ENCODE results near the gene TINAG. TPM values are rescaled to one million over a fixed set of nuclear protein-coding genes. Genes with fewer than 3 reads are reported as not detected.
"Not testable (repeated sequence)": the region's sequence is repeated elsewhere in the genome, so short reads cannot be mapped to it uniquely, and the experiment has no call there.

TINAG gene
- total RNA-seq, 2 experiments from 2014 or later = not detected

DNA sequence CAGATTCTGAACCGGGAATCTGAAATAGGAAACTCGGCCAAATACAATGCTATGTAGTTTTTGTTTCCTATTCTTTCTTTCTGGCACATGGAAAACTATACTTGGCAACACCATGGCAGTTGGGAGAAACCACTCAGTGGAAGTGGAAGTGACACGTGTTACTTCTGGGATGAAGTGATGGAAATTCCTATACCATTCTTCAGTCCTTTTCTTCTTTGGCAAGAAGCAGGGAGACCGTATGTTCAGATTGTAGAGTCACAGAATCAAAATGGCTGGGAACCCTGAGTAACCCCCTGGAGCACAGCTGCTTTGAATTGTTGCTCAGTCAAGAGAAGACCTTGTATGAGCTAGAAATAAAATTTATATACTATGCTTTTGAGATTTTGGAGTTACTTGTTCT lies 18.8 kb upstream of the TINAG start:
- no peak overlapping the region for H3K4me3 Mint-ChIP-seq
- peaks cover 3% of the 10 kb centered on the region for H3K9me3 Mint-ChIP-seq
- H3K4me1 Mint-ChIP-seq = peaks cover 9% of the 10 kb centered on the region
- no peaks in the 10 kb centered on the region for H3K36me3 Mint-ChIP-seq
- DNase-seq = no peak
- H3K27ac Mint-ChIP-seq = no peak overlapping the region
- H3K27me3 Mint-ChIP-seq = no peaks in the 10 kb centered on the region

GRCh38 chr6:54291146-54291545 lies 17.1 kb upstream of the TINAG start:
- H3K36me3 Mint-ChIP-seq = no peaks in the 10 kb centered on the region
- DNase-seq = no peak
- H3K9me3 Mint-ChIP-seq = peaks cover 6% of the 10 kb centered on the region
- H3K27me3 Mint-ChIP-seq = no peaks in the 10 kb centered on the region
- H3K27ac Mint-ChIP-seq = peak overlapping the region; percentile 50
- no peak overlapping the region for H3K4me3 Mint-ChIP-seq
- H3K4me1 Mint-ChIP-seq = peaks cover 9% of the 10 kb centered on the region

DNA sequence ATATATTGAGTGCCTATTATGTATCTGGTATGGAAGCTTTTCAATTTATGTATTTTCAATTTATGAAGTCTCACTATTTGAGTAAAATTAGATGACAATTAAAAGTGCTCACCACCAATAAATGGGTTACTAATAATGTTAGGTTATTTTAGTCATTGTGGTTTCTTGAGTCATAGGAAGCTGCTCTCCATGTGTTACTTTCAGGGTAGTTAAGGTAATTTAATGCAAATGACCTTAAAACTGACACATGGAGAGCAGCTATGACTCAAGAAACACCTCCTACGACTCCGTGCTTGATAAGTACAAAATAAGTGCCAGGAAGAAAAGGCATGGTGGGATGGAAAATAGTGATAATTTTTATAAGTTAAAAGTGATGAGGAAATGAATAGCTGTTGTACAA lies 16.5 kb upstream of the TINAG start:
- no peak overlapping the region for H3K27ac Mint-ChIP-seq
- H3K9me3 Mint-ChIP-seq = peaks cover 6% of the 10 kb centered on the region

DNA sequence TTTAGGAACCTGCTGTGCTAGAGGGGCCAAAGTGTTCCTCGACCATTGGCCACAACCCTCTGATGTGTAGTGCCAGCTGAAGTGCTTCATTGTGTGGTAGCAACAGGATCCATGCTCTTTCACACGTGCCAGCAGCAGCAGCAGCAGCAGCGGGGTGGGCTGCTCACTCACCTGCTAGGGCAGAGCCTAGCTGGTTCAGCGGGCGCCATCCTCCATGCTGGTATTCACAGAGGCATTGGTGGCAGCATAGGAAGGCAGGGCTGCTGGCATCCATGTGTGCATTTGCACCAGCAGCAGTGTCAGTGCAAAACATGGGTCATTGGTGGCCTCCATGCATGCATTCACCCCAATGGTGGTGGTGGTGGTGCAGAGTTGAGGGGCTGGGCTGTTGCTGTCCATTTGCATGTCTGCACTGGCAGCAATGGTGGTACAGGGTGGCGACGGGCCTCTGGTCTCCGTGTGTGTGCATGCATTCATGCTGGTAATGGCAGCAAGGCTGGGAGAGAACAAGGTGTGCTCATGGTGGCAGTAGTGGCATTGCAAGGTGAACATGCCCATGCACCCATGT lies 13.2 kb upstream of the TINAG start:
- H3K4me3 Mint-ChIP-seq = no peak overlapping the region
- no peaks in the 10 kb centered on the region for H3K27me3 Mint-ChIP-seq
- peaks cover 4% of the 10 kb centered on the region for H3K9me3 Mint-ChIP-seq
- no peak for DNase-seq
- no peak overlapping the region for H3K27ac Mint-ChIP-seq
- H3K36me3 Mint-ChIP-seq = no peaks in the 10 kb centered on the region
- peaks cover 9% of the 10 kb centered on the region for H3K4me1 Mint-ChIP-seq

More for the DNA sequence above, 16.5 kb upstream of the TINAG start:
- H3K4me1 Mint-ChIP-seq = peaks cover 9% of the 10 kb centered on the region
- no peak overlapping the region for H3K4me3 Mint-ChIP-seq
- no peak for DNase-seq
- H3K27me3 Mint-ChIP-seq = no peaks in the 10 kb centered on the region
- H3K36me3 Mint-ChIP-seq = no peaks in the 10 kb centered on the region

GRCh38 chr6:54299542-54300269 lies 8.5 kb upstream of the TINAG start:
- no peaks in the 10 kb centered on the region for H3K4me1 Mint-ChIP-seq
- H3K27me3 Mint-ChIP-seq = no peaks in the 10 kb centered on the region
- no peak overlapping the region for H3K27ac Mint-ChIP-seq
- no peak overlapping the region for H3K4me3 Mint-ChIP-seq
- peaks cover 5% of the 10 kb centered on the region for H3K9me3 Mint-ChIP-seq
- H3K36me3 Mint-ChIP-seq = no peaks in the 10 kb centered on the region
- DNase-seq = no peak

- Mint-ChIP-seq H3K4me3 (no peak overlapping the region), H3K27ac (no peak overlapping the region)
- DNase-seq = no peak
These were observed 6.5 kb upstream of the TINAG start for GRCh38 chr6:54301770-54302169.

DNA sequence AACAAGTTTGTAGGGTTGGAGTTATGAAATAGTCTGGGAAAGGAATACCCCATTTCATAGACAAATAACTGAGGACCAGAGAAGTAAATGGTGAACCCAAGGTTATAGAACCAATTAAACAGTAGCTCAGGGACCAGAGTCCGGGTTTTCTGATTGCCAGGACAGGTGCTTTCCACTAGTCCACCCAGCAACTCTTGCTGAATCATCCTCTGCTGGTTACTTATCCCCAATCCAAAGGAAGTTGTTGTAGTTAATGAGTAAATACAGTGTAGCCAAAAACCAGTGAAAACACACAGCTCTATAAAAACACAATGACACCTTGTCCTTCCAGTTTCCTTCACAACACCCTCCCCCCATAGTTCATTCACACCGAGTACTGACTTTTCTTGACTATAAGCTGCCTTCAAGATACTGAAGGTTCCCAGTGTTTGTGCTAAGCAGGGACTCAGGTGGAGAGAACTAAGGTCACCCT lies 766 bp upstream of the TINAG start:
- DNase-seq = no peak
- no peak overlapping the region for H3K4me3 Mint-ChIP-seq
- H3K27me3 Mint-ChIP-seq = no peaks in the 10 kb centered on the region
- peaks cover 9% of the 10 kb centered on the region for H3K9me3 Mint-ChIP-seq
- no peaks in the 10 kb centered on the region for H3K4me1 Mint-ChIP-seq
- H3K27ac Mint-ChIP-seq = no peak overlapping the region
- no peaks in the 10 kb centered on the region for H3K36me3 Mint-ChIP-seq

More at GRCh38 chr6:54301770-54302169, 6.5 kb upstream of the TINAG start:
- H3K36me3 Mint-ChIP-seq = no peaks in the 10 kb centered on the region
- peaks cover 2% of the 10 kb centered on the region for H3K9me3 Mint-ChIP-seq
- no peaks in the 10 kb centered on the region for H3K27me3 Mint-ChIP-seq
- H3K4me1 Mint-ChIP-seq = no peaks in the 10 kb centered on the region

DNA sequence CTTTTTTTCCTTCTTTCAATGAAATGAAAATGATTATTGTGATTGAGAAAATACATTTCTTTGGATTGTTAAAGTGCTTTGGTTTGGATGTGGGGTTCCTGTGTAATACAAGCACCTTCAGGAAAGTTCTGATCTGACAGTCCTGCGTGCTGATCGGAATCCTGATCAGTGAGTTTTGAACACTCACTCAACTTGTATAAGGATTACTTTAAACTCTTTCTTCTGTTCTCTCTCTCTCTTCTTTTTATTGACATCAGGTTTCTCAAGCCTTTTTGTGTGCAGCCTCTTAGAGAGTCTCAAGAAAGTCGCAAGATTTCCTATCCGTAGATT lies 710 bp downstream of the TINAG start:
- DNase-seq = no peak
- H3K36me3 Mint-ChIP-seq = no peaks in the 10 kb centered on the region
- H3K27me3 Mint-ChIP-seq = no peaks in the 10 kb centered on the region
- no peak overlapping the region for H3K27ac Mint-ChIP-seq
- H3K4me1 Mint-ChIP-seq = no peaks in the 10 kb centered on the region
- peaks cover 9% of the 10 kb centered on the region for H3K9me3 Mint-ChIP-seq
- no peak overlapping the region for H3K4me3 Mint-ChIP-seq

GRCh38 chr6:54310377-54311152 lies 2.3 kb downstream of the TINAG start:
- DNase-seq = no peak
- no peaks in the 10 kb centered on the region for H3K4me1 Mint-ChIP-seq
- H3K36me3 Mint-ChIP-seq = no peaks in the 10 kb centered on the region
- H3K27ac Mint-ChIP-seq = no peak overlapping the region
- no peaks in the 10 kb centered on the region for H3K27me3 Mint-ChIP-seq
- H3K4me3 Mint-ChIP-seq = no peak overlapping the region
- peaks cover 9% of the 10 kb centered on the region for H3K9me3 Mint-ChIP-seq

- no peaks in the 10 kb centered on the region for H3K36me3 Mint-ChIP-seq
- no peak overlapping the region for H3K27ac Mint-ChIP-seq
- no peaks in the 10 kb centered on the region for H3K27me3 Mint-ChIP-seq
- H3K4me3 Mint-ChIP-seq = no peak overlapping the region
- peaks cover 6% of the 10 kb centered on the region for H3K9me3 Mint-ChIP-seq
- no peak for DNase-seq
- no peaks in the 10 kb centered on the region for H3K4me1 Mint-ChIP-seq
These were observed 7.4 kb downstream of the TINAG start for GRCh38 chr6:54315656-54316055.

GRCh38 chr6:54320871-54321270 lies 12.6 kb downstream of the TINAG start:
- Mint-ChIP-seq H3K4me1 (no peaks in the 10 kb centered on the region), H3K27me3 (no peaks in the 10 kb centered on the region), H3K36me3 (no peaks in the 10 kb centered on the region), H3K9me3 (no peaks in the 10 kb centered on the region), H3K4me3 (no peak overlapping the region), H3K27ac (no peak overlapping the region)
- DNase-seq = no peak

- H3K36me3 Mint-ChIP-seq = no peaks in the 10 kb centered on the region
- H3K27me3 Mint-ChIP-seq = no peaks in the 10 kb centered on the region
- H3K4me1 Mint-ChIP-seq = no peaks in the 10 kb centered on the region
- DNase-seq = no peak
- peaks cover 18% of the 10 kb centered on the region for H3K9me3 Mint-ChIP-seq
- no peak overlapping the region for H3K4me3 Mint-ChIP-seq
- H3K27ac Mint-ChIP-seq = no peak overlapping the region
These were observed 19.4 kb downstream of the TINAG start for GRCh38 chr6:54327631-54328030.

DNA sequence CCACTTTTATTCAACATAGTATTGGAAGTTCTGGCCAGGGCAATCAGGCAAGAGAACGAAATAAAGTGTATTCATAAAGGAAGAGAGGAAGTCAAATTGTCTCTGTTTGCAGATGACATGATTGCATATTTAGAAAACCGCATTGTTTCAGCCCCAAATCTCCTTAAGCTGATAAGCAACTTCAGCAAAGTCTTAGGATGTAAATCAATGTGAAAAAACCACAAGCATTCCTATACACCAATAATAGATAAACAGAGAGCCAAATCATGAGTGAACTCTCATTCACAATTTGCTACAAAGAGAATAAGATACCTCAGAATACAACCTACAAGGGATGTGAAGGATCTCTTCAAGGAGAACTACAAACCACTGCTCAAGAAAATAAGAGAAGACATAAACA lies 23.3 kb downstream of the TINAG start:
- not testable (repeated sequence) for H3K27me3 Mint-ChIP-seq, H3K27ac Mint-ChIP-seq, H3K4me3 Mint-ChIP-seq, DNase-seq, H3K36me3 Mint-ChIP-seq, H3K4me1 Mint-ChIP-seq
- peaks cover 20% of the 10 kb centered on the region for H3K9me3 Mint-ChIP-seq

- no peaks in the 10 kb centered on the region for H3K27me3 Mint-ChIP-seq
- DNase-seq = no peak
- H3K4me1 Mint-ChIP-seq = no peaks in the 10 kb centered on the region
- no peak overlapping the region for H3K27ac Mint-ChIP-seq
- H3K9me3 Mint-ChIP-seq = peaks cover 9% of the 10 kb centered on the region
- H3K36me3 Mint-ChIP-seq = no peaks in the 10 kb centered on the region
- no peak overlapping the region for H3K4me3 Mint-ChIP-seq
These were observed 27.6 kb downstream of the TINAG start for GRCh38 chr6:54335871-54336270.

- Mint-ChIP-seq H3K27ac (no peak overlapping the region), H3K27me3 (no peaks in the 10 kb centered on the region), H3K4me1 (no peaks in the 10 kb centered on the region), H3K36me3 (no peaks in the 10 kb centered on the region), H3K9me3 (no peaks in the 10 kb centered on the region), H3K4me3 (no peak overlapping the region)
- DNase-seq = no peak
These were observed 45.7 kb downstream of the TINAG start for GRCh38 chr6:54353975-54354374.

Data from activated naive CD8-positive, alpha-beta T cell treated with anti-CD3 and anti-CD28 coated beads for 36 hours (primary cell).